ENCODE measurements around the gene EIF5A.

EIF5A gene

GRCh38 chr17:7356756-7357155, 49.3 kb downstream of the EIF5A start:
- no peak for DNase-seq (ENCODE audit: low read depth)

- DNase-seq (ENCODE audit: low read depth): no peak
Observed at GRCh38 chr17:7357381-7357780, 50.0 kb downstream of the EIF5A start.

- no peak for DNase-seq (ENCODE audit: low read depth)
Observed at GRCh38 chr17:7361906-7362305, 54.5 kb downstream of the EIF5A start.

All from EH (cell line).